GM19099 (cell line): ENCODE results near the gene FMNL1.

Experiments used
- POLR2A ChIP-seq: IDR thresholded peaks from 3 replicates; pipeline ENCODE4 v1.6.1; 2011; ENCODE audit warnings: low read depth; ENCODE audit not compliant: insufficient read length; ENCODE audit errors: extremely low read depth

The FMNL1 gene

GRCh38 chr17:45290269-45290765 is 68.6 kb downstream of the FMNL1 start:
- no peak for TF ChIP-seq POLR2A

DNA sequence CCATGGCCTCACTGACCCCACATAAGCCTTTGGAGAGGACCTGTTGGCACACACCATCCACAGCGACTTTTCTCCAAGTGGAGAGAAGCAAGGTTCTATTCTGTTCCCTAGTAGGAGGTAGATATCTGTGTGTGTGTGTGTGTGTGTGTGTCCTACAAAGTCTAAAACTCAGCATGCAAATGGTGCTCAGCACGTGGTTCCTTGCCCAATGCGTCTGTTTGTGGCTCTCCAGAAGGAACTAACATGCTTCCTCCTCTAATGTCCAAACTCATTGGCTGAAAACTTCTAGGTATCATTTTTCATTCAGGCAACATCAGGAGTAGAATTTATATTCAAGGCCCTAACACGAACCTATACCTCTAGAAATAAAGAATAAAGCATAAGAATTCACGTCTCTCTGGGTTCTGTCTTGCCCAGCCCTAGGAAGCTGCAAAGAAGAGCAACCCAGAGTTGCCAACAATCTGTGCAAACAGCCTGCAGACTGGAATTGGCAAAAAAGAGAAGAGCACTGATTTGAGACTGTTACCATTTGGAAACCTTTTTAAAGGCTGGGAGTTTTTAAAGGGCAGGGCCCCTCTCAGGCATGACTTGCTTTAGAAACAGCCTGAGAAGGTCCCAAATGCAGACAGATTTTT is 69.6 kb downstream of the FMNL1 start:
- TF ChIP-seq POLR2A, result no peak

GRCh38 chr17:45292696-45293412 is 71.2 kb downstream of the FMNL1 start:
- no peak for TF ChIP-seq POLR2A

- TF ChIP-seq POLR2A, result no peak
These were observed 71.9 kb downstream of the FMNL1 start for GRCh38 chr17:45293413-45294211.

GRCh38 chr17:45294506-45294905 is 72.8 kb downstream of the FMNL1 start:
- no peak for TF ChIP-seq POLR2A

- TF ChIP-seq POLR2A, result no peak
These were observed 74.5 kb downstream of the FMNL1 start for GRCh38 chr17:45296003-45296832.

DNA sequence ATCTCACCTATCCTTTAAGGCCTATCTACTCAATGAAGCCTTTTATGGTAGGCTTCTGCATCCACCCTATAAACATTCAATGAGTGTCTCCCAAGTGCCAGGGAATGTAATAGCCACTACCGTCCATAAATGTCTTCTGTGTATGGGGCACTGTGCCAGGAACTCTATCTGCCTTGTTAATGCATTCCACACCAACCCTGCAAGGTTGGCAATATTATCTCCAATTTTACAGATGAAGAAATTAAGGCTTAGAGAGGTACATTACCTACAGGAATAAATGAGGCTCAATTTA is 75.1 kb downstream of the FMNL1 start:
- TF ChIP-seq POLR2A, result no peak
